ENCODE results near the gene BID.

DNA sequence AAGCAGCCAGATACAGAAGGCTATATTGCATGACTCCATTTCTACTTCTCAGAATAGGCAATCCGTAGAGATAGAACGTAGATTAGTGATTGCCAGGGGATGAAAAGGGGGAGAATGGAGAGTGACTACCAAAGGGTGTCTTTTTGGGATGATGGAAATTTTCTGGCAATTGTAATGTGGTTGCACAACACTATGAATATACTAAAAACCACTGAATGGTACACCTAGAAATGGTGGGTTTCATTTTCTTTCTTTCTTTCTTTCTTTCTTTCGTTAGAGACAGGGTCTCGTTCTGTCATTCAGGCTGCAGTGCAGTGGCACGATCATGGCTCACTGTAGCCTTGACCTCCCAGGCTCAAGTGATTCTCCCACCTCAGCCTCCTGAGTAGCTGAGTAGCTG, 54.4 kb downstream of the BID start:
- no peak for TF ChIP-seq RAD21 (conservative IDR thresholded peaks at IDR 0.05)
- TF ChIP-seq, protein P1, sequence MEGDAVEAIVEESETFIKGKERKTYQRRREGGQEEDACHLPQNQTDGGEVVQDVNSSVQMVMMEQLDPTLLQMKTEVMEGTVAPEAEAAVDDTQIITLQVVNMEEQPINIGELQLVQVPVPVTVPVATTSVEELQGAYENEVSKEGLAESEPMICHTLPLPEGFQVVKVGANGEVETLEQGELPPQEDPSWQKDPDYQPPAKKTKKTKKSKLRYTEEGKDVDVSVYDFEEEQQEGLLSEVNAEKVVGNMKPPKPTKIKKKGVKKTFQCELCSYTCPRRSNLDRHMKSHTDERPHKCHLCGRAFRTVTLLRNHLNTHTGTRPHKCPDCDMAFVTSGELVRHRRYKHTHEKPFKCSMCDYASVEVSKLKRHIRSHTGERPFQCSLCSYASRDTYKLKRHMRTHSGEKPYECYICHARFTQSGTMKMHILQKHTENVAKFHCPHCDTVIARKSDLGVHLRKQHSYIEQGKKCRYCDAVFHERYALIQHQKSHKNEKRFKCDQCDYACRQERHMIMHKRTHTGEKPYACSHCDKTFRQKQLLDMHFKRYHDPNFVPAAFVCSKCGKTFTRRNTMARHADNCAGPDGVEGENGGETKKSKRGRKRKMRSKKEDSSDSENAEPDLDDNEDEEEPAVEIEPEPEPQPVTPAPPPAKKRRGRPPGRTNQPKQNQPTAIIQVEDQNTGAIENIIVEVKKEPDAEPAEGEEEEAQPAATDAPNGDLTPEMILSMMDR (IDR thresholded peaks at IDR 0.05; ENCODE audit: poor library complexity, severe bottlenecking): no peak
- no peak for TF ChIP-seq POLR2AphosphoS5 (IDR thresholded peaks at IDR 0.05)
- TF ChIP-seq, protein P2, sequence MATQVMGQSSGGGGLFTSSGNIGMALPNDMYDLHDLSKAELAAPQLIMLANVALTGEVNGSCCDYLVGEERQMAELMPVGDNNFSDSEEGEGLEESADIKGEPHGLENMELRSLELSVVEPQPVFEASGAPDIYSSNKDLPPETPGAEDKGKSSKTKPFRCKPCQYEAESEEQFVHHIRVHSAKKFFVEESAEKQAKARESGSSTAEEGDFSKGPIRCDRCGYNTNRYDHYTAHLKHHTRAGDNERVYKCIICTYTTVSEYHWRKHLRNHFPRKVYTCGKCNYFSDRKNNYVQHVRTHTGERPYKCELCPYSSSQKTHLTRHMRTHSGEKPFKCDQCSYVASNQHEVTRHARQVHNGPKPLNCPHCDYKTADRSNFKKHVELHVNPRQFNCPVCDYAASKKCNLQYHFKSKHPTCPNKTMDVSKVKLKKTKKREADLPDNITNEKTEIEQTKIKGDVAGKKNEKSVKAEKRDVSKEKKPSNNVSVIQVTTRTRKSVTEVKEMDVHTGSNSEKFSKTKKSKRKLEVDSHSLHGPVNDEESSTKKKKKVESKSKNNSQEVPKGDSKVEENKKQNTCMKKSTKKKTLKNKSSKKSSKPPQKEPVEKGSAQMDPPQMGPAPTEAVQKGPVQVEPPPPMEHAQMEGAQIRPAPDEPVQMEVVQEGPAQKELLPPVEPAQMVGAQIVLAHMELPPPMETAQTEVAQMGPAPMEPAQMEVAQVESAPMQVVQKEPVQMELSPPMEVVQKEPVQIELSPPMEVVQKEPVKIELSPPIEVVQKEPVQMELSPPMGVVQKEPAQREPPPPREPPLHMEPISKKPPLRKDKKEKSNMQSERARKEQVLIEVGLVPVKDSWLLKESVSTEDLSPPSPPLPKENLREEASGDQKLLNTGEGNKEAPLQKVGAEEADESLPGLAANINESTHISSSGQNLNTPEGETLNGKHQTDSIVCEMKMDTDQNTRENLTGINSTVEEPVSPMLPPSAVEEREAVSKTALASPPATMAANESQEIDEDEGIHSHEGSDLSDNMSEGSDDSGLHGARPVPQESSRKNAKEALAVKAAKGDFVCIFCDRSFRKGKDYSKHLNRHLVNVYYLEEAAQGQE (IDR thresholded peaks at IDR 0.05; ENCODE audit: borderline replicate concordance): no peak
- no peak for TF ChIP-seq EZH2 (IDR thresholded peaks at IDR 0.05; ENCODE audit: borderline replicate concordance, insufficient read depth, low read length, poor library complexity, severe bottlenecking)
- no peak for TF ChIP-seq EP300 (conservative IDR thresholded peaks at IDR 0.05; ENCODE audit: poor library complexity, severe bottlenecking)
- no peak for TF ChIP-seq TAF1 (IDR thresholded peaks at IDR 0.05; ENCODE audit: low read depth)
- TF ChIP-seq SMC3 (conservative IDR thresholded peaks at IDR 0.05; ENCODE audit: poor library complexity): no peak

Measured in neural cell (in vitro differentiated cells).